GM21447 (cell line): Measurements from ENCODE around the gene ANKRD13B.
"Not testable (repeated sequence)": the region's sequence is repeated elsewhere in the genome, so short reads cannot be mapped to it uniquely, and the experiment has no call there.

Experiments
- ATAC-seq: cut with Tn5 transposase; IDR thresholded peaks from one replicate; pipeline ENCODE4 v1.9.1; 2021; ENCODE audit not compliant: unreplicated experiment

ANKRD13B gene

DNA sequence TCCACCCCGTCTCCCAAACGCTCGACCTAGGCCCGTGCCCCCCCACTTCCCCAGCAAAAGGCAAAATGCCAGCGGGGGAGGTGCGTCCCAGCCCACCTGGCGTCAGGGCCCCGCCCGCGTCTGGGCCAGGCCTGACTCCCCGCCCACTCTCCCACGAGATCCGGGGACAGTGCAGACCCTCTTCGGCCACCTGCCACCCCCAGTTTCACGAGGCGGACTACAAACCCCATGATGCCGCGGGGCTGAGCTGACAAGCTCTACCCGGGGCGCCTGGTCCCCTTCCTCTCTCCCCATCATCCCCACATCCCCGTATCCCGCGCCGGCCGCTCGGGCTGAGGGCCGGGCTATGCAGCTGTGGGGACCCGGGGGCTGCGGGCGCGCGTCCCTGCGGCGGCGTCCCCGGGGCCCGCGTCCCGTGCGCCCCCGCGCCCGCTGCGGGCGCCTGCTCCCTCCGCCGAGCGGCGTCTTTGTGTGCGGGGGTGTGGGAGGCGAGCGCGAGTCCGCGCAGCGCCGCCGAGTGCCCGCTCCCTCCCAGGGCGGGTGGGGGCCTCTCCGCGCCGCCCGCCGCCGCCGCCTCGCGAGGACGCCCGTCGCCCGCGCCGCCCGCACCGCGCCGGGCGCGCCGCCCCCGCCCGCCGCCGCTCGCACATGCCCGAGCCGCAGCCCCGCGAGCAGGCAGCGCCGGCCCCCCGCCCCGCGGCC is at the start of gene ANKRD13B:
Gene ANKRD13B (plus strand): TSS at position 283 of the 702 bp plus-strand sequence. CDS start 490 bp downstream, outside the sequence.
- no peak for ATAC-seq

DNA sequence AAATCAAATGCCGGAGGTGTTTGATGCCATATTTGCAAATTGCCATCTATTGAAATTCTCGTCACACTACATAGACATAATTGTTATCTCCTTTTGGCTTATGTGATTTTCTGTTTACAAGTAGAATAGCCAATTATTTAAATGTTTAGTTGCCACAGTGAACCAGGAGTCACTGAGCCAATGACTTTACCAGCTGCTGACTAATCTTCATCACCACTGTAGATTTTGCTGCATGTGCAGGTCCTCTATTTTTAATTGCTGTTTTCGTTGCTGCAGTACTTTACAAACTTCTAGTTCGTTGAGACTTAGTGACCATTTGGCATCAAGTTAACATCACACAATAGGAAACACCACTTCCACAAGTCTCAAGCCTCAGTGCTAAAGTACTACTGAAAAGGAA is 48.9 kb upstream of the ANKRD13B start:
- ATAC-seq: no peak

DNA sequence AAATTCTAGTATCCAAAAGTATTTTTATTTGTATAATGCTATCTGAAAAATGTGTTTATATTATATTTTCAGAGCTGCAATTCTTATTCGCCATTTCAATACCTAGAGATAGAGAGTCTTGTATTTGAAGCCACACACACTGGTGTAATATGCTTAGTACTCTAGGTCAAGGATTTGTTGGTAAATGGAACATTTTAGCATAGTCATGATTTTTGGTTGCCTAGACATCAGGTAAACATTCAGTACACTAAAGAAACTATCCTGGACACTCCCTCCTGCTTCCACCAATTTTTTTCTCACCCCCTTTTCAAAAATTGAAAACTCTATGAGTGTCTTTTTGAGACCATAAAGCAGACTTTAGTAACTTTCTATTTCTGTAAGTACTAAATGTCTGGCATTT is 46.8 kb upstream of the ANKRD13B start:
- ATAC-seq: no peak

DNA sequence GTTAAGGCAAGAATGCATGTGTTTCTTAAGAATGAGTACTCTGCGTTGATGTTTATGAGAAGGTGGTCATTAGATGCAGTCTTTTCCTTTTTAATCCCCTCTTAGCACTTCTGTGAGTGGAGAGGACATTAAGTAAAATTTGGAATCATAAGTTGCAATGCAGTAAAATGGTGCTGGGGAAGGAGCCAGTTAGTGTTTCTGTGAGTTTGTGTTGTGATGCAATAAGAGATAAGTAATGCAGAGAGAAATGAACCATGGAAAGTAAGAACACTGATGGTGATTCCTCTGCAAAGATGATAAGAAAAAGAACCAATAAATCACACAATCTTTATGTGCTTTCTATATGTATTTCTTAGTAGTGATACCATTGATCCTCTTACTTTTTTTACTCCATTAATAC is 46.1 kb upstream of the ANKRD13B start:
- no peak for ATAC-seq

DNA sequence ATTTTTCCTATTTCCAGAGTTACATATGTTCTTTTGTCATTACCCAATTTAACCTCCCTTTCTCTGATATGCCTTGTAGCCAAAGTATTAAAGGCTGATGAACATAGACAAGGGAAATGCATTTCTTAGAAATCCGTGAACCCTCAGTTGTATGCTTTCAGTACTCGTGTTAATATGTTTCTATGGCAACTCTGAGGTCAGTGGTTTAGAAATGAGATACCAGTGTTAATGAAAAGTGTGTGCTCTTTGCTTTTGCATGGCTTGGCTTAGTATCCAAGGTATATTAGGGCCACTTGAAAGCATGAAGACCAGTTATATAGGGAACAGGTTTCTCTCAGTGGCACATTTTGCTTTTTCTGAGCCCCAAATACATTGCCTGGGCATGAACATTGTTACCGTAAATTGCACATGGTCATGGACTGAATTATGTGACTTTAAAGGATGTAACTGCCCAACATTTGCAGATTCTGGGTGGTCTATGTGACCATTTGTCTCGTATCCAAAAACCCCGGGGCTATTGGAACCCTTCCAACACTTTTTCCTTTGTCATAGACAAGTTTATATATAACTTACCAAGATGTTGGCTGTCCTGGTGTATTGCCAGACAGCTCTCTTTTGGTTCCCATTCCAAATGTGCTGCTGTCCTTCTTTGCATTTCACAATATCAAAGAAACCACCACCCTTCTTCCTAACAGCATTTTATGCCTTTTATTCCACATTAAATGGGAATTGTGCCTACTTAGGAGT is 43.6 kb upstream of the ANKRD13B start:
- no peak for ATAC-seq

DNA sequence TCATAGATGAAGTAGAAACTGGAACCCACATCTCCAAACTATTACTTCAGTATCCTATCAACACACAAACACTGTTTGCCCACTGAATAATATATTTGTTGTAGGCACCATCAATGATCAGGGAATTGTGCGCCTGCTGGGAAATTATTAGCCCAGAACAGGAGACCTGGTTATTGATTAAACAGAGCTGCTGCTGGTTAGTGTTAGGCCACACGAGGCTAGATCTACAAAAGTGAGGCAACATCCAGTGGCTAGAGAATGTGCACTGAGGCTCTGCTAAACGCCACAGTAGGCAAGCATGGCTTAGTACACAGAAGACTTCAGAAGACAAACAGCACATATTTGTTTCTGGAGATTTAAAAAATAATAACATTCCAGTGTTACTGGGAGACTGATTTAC is 37.1 kb upstream of the ANKRD13B start:
- no peak for ATAC-seq

DNA sequence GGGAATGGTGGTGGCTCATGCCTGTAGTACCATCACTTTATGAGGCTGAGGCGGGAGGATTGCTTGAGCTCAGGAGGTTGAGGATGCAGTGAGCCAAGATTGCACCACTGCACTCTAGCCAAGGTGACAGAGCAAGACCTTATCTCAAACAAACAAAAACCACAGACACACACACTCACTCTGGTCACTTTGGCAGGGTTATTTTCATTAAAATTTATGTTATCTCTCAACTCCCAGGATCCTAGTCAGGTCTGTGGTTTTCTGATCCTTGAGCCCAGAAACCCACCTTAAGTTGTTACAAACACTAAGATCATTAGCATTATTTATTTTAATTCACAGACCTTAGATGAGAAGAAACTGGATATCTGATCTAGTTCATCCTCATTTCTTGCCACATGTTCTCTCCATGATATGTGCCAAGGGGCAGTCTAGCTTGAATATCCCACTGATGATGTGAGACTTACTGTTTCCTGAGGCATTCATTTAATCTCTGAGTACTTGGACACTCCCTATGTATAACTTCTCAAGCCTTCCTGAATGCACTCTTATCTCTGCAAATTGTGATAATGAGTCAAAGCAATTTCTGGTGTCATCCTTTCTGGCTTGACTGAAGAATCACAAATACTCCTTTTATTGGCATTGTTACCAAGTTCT is 35.7 kb upstream of the ANKRD13B start:
- no peak for ATAC-seq

DNA sequence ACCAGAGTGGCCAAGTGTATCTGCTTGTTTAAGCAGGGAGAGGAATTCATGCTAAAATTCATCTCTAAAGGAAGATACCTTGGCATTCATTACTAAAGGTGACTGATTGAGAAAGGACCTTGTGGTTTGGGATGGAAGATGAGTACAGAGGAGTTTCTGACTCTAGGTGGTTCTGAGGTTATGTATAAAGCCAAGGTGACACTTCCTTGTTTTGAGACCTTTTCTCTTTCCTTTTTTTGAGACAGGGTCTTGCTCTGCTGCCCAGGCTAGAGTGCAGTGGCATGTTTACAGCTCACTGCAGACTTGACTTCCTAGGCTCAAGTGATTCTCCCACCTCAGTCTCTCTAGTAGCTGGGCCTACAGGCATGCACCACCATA is 35.2 kb upstream of the ANKRD13B start:
- ATAC-seq: no peak

DNA sequence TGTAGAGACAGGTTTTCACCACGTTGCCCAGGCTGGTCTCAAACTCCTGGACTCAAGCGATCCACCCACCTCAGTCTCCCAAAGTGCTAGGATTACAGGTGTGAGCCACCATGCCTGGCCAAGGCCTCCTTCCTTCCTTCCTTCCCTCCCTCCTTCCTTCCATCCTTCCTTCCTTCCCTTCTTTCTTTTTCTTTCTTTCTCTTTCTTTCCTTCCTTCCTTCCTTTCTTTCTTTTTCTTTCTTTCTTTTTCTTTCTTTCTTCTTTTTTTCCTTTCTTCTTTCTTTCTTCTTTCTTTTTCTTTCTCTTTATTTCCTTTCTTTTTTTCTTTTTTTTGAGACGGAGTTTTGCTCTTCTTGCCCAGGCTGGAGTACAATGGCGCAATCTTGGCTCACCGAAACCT is 34.8 kb upstream of the ANKRD13B start:
- not testable (repeated sequence) for ATAC-seq

DNA sequence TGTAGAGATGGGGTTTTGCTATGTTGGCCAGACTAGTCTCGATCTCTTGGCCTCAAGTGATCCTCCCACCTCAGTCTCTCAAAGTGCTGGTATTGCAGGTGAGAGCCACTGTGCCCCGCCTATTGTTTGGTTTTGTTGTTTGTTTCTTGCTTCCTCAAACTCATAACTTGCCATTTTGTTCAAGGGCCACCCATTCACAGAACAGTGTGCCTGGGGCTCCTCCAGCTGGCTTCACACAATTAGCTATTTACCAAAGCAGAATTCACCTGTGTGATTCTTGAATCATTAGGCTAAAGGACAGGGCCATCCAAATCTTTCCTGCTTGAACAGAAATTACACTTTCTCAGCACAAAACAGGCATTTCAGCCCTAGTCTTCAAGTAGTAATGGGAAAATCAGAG is 33.3 kb upstream of the ANKRD13B start:
- ATAC-seq: no peak

DNA sequence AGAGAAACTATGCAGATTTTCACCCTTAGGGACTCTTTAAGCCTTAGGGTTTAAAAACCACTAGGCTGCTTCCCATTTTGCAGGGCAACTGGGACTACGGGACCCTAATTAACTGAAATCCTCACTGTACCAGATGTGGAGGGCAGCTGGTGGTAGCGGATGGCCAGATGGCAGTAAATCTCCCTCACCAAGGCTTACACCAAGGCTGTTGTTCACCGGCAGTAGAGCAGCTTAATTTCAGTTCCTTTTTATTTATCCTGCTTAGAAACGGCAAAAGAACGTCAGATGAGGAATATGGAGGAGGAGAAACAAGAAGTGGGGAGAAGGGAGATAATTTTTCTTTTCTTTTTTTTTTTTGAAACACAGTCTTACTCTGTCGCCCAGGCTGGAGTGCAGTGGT is 32.6 kb upstream of the ANKRD13B start:
- no peak for ATAC-seq

DNA sequence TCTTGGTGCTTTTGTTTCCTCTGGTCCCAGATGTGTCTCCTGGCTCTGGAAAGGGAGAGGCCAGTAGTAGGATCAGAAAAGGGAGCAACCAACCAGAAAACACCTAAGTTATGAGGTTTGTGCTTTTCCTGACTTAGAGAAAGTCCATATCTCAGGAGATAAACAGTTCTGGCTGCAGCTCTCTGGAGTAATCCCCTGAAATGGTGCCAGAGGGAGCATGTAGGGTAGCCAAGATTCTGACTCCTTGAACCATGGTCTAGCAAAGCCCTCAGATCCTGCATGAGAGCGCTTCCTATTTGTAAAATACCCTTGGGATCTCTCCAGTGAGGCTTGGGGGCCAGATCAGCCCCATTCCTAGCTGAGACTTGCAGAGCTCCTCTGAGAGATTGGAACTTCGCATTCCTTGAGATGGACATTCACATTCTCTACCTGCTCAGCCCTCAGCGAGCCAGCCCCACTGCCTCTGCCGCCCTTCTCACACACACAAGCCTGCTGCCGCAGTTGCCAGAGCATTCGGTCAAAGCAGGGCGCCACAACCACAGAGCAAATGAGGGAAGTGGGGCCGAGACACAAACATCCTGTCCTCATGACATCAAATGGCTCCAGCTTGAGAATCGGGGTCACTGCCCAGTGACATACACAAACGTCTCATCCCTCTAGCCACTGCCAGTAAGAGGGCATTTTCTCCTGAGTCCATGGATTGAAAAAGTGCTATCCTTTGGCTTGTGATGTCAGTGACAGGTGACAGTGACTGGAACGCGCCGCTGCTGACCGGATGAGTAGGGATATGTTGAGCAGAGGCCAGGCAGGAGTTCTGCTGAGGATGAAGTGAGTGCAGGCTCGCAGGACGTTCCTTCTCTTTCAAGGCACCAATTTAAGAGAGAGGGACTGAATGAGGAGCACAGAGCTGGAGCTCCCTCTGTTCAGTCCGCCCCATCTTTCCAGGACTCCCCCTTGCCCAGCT is 31.1 kb upstream of the ANKRD13B start:
- ATAC-seq: no peak

DNA sequence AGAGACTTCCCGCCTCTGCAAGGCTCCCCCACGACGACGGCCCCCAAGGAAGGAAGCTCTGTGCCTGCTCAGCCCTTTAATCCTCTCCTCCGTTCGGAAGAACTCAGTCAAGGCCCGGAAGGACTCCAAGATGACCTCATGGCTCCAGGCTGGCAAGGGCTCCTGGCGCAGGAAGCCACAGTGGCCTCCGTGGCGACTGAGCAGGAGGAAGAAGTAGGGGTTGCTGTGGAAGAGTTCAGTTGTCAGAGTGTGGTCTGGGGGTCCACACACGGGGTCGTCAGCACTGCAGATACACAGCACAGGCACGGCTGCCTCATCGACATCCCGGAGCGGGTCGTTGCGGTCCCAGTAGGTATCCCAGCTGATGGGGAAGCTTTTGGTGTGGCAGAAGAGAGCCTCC is 30.3 kb upstream of the ANKRD13B start:
- no peak for ATAC-seq

DNA sequence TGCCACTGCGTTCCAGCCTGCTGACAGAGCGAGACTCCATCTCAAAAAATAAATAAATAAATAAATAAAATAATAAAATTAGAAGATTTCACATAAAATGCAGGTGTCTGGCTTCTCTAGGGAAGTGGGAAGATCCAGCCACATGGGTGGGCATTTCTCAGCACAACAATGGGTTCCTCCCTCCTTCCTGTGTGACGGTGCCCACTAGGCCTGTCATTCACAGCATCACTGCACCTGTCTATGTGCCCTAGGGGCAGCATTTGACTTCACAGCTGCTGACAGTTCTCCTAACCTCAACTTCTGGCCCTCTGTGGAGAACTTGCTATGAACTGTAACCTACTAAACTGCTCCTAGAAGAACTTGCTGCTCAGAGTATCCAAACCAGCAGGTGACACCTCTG is 29.1 kb upstream of the ANKRD13B start:
- ATAC-seq: no peak

DNA sequence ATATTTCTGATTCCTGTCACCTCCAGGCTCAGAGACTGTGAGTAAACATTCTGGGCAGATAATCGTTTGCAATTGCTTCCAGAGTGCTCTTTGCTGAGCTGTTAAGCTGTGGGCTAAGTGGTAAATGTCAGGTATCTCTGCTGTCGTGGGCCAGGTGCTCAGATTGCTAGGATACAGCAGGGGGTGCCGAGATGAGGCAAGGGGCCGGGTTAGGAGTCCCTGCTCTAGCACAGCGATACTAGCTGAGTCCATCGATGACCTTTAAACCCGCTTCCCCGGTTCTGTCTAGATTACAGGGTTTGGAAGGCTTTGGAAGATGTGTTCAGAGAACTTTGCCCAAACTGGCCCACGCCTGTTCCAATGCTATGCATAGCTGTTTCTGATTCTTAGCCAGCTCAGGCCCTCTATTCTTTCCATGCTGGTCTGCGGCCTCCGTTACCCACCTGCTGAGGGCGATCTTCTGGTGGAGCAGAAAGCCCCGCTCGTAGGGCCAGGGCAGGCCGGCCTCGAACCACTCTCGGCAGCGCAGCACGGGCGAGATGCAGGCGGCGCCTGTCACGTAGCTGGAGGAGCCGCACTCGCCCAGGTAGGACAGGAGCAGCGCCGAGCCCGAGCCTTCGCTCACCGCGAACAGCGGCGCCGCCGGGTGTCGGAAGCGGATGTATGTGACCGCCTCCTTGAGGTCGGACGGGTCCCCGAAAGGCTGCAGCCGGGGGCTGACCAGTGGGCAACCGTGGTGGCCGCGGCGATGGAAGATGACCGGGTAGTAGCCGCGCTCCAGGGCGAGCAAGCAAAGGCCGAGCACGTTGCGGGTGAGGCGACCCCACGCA is 27.1 kb upstream of the ANKRD13B start:
- no peak for ATAC-seq

DNA sequence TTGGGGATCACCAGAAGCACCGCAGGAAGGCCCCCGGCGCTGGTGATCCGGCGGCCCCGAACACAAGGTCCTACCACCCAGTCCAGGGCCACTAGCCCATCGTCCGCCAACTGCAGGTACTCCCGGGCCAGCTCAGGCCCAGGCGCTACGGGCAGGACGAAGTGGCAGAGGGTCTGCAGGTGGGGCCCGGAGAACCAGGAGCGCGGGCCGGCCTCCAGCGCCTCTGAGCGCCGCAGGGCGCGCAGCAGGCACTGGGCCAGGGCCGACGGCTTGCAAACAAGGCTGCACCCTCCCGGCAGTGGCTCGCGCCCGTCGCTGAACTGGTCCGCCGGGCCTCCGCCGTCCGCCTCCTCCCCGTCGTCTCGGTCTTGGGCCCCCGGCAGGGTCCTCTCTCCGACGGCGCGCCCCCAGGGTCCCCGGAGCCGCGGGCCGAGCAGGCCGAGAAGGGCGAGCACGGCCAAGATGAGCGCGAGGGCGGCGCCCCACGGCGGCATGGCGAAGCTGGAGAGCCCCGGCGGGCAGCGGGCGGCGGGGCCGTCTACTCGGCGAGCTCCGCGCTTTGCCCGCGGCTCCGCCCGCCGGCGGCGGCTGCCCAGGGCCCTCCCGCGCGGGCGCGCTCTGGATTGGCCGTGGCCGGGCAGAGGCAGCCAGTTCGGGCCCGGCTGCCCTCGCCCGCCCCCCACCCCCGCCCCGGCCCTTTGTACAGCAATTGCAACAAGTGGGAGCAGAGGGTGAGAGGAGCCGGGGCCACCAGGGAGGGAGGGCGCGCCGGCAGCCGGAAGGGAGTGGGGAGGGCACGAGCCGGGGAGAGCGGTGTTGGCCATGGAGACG is 26.2 kb upstream of the ANKRD13B start, which contains the start of gene ABHD15:
Gene ABHD15 (minus strand): TSS at position 565 of the 831 bp plus-strand sequence. CDS start 71 bp downstream, at position 494.
- ATAC-seq: no peak

DNA sequence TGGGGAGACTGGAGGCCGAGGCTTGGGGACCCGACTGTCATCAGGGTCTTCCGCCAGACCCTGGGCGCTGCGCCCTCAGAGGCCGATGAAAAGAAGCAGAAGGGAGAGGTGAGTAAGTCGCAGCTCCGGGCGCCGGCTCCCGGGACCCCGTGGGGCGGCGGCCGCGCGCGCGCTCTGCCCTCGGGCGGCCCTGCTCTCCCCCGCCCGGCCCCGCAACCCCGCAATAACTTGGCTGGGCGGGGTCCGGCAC is 25.7 kb upstream of the ANKRD13B start:
- ATAC-seq: no peak

DNA sequence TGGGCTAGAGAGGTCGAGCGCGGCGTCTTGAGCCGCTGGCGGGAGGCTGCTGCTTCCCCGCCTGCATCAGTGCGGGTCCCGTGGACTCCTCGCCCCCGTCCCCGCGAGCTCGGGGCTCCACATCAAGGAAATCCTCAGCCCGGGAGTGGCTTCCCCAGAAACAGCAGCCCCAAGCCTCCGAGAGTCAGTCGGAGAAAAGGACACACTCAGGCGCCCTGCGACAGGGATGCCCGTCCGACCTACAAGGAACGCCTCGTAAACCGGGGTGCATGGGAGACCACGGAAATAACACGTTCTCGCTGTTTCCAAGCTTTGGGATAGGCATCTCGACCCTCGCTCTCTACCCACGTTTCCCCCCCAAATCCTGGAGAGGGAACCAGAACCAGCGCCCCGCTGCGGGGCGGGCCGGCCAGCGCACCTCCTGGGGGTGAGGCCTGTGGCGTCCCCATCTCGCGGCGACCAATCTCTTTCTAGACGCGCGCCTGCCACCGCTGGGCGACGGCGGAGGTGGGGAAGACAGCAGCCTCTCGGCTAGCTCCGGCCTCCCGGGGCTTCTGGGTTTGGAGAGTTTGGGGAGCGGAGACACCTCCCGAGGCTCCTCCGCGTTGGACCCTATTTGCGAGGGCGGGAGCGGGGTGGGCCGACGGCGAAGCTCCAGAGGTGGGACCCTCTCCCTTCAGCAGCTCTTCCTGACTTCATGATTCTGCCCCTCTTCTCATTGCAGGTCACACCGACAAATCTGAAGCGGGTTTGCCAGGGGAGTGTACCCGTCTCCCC is 25.2 kb upstream of the ANKRD13B start:
- peak; percentile 44 for ATAC-seq
